ENCODE results near the gene IL36B.

Gene IL36B

GRCh38 chr2:113073325-113073834 lies 20.7 kb upstream of the IL36B start:
- H3K9ac ChIP-seq (ENCODE audit: low read depth, low read length): no peak overlapping the region
- H3K4me1 ChIP-seq (ENCODE audit: control insufficient read depth, insufficient read depth, low read length): no peaks in the 10 kb centered on the region
- no peaks in the 10 kb centered on the region for H3K9me3 ChIP-seq (ENCODE audit: control insufficient read depth, insufficient read depth, low read length)
- no peaks in the 10 kb centered on the region for H3K27me3 ChIP-seq (ENCODE audit: control insufficient read depth, insufficient read depth, low read length)
- H3K4me3 ChIP-seq (ENCODE audit: low read depth, low read length): no peak overlapping the region
- H3K36me3 ChIP-seq (ENCODE audit: control insufficient read depth, insufficient read depth, low read length): no peaks in the 10 kb centered on the region

DNA sequence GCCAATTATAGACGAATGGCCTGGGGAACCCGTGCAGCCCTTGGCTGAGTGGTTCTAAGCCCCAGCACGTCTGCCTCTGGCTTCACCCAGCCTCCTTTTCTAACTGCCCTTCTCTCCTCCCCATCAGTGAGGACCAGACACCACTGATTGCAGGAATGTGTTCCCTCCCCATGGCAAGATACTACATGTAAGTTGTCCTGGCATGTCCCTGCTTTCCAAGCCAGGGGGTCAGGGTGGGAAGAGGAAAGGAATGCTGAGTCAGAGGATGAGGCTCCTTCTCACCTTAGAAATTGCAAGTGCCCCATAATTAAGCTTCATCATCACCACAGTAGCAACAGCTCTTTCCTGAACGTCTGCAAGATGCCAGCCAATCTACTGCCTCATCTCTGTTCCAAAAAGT lies 19.9 kb upstream of the IL36B start:
- Histone ChIP-seq H3K36me3 (ENCODE audit: control insufficient read depth, insufficient read depth, low read length) (no peaks in the 10 kb centered on the region), H3K27me3 (ENCODE audit: control insufficient read depth, insufficient read depth, low read length) (peaks cover 2% of the 10 kb centered on the region), H3K4me3 (ENCODE audit: low read depth, low read length) (no peak overlapping the region), H3K9ac (ENCODE audit: low read depth, low read length) (no peak overlapping the region), H3K9me3 (ENCODE audit: control insufficient read depth, insufficient read depth, low read length) (no peaks in the 10 kb centered on the region), H3K4me1 (ENCODE audit: control insufficient read depth, insufficient read depth, low read length) (no peaks in the 10 kb centered on the region)

DNA sequence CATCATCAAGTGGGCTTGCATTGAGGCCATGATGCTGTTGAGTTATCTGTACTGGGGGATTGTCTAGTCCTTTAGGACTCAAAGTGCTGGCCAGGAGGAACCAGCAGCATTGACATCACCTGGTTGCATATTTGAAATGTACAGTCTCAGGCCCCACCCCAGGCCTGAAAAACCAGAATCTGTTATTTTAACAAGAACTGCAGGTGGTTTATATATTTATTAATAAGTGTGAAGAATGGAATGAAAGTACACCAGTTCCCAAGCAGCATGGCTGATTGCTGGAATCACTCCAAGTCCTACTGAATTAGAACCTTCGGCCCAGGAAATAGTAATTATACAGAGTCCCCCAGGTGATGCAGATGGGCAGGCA lies 17.9 kb upstream of the IL36B start:
- peaks cover 2% of the 10 kb centered on the region for H3K27me3 ChIP-seq (ENCODE audit: control insufficient read depth, insufficient read depth, low read length)
- no peaks in the 10 kb centered on the region for H3K9me3 ChIP-seq (ENCODE audit: control insufficient read depth, insufficient read depth, low read length)
- H3K4me1 ChIP-seq (ENCODE audit: control insufficient read depth, insufficient read depth, low read length): no peaks in the 10 kb centered on the region
- no peak overlapping the region for H3K4me3 ChIP-seq (ENCODE audit: low read depth, low read length)
- H3K9ac ChIP-seq (ENCODE audit: low read depth, low read length): no peak overlapping the region
- H3K36me3 ChIP-seq (ENCODE audit: control insufficient read depth, insufficient read depth, low read length): no peaks in the 10 kb centered on the region

- Histone ChIP-seq H3K4me1 (ENCODE audit: control insufficient read depth, insufficient read depth, low read length) (no peaks in the 10 kb centered on the region), H3K4me3 (ENCODE audit: low read depth, low read length) (no peak overlapping the region), H3K9ac (ENCODE audit: low read depth, low read length) (no peak overlapping the region), H3K9me3 (ENCODE audit: control insufficient read depth, insufficient read depth, low read length) (no peaks in the 10 kb centered on the region), H3K27me3 (ENCODE audit: control insufficient read depth, insufficient read depth, low read length) (peaks cover 2% of the 10 kb centered on the region), H3K36me3 (ENCODE audit: control insufficient read depth, insufficient read depth, low read length) (no peaks in the 10 kb centered on the region)
These were observed 17.3 kb upstream of the IL36B start for GRCh38 chr2:113069676-113070605.

GRCh38 chr2:113068706-113069485 lies 16.2 kb upstream of the IL36B start:
- H3K36me3 ChIP-seq (ENCODE audit: control insufficient read depth, insufficient read depth, low read length): no peaks in the 10 kb centered on the region
- H3K27me3 ChIP-seq (ENCODE audit: control insufficient read depth, insufficient read depth, low read length): peaks cover 2% of the 10 kb centered on the region
- no peaks in the 10 kb centered on the region for H3K9me3 ChIP-seq (ENCODE audit: control insufficient read depth, insufficient read depth, low read length)
- H3K9ac ChIP-seq (ENCODE audit: low read depth, low read length): no peak overlapping the region
- no peak overlapping the region for H3K4me3 ChIP-seq (ENCODE audit: low read depth, low read length)
- no peaks in the 10 kb centered on the region for H3K4me1 ChIP-seq (ENCODE audit: control insufficient read depth, insufficient read depth, low read length)

GRCh38 chr2:113068249-113068648 lies 15.6 kb upstream of the IL36B start:
- Histone ChIP-seq H3K9me3 (ENCODE audit: control insufficient read depth, insufficient read depth, low read length) (no peaks in the 10 kb centered on the region), H3K9ac (ENCODE audit: low read depth, low read length) (no peak overlapping the region), H3K4me1 (ENCODE audit: control insufficient read depth, insufficient read depth, low read length) (no peaks in the 10 kb centered on the region)

GRCh38 chr2:113067681-113068080 lies 15.0 kb upstream of the IL36B start, which contains the start of gene IL1F10:
IL1F10 (plus strand) TSS chr2:113067970; CDS start chr2:113072739, 4,769 bp downstream.
- peaks cover 5% of the 10 kb centered on the region for H3K27me3 ChIP-seq (ENCODE audit: control insufficient read depth, insufficient read depth, low read length)
- H3K4me3 ChIP-seq (ENCODE audit: low read depth, low read length): no peak within 1 kb of the TSS
- no peak within 1 kb of the TSS for H3K9ac ChIP-seq (ENCODE audit: low read depth, low read length)
- no peaks in the 10 kb centered on the region for H3K4me1 ChIP-seq (ENCODE audit: control insufficient read depth, insufficient read depth, low read length)
- no peaks in the 10 kb centered on the region for H3K9me3 ChIP-seq (ENCODE audit: control insufficient read depth, insufficient read depth, low read length)
- H3K36me3 ChIP-seq (ENCODE audit: control insufficient read depth, insufficient read depth, low read length): no peaks in the 10 kb centered on the region

More at GRCh38 chr2:113068249-113068648, 15.6 kb upstream of the IL36B start:
- no peaks in the 10 kb centered on the region for H3K36me3 ChIP-seq (ENCODE audit: control insufficient read depth, insufficient read depth, low read length)
- H3K4me3 ChIP-seq (ENCODE audit: low read depth, low read length): no peak overlapping the region
- peaks cover 5% of the 10 kb centered on the region for H3K27me3 ChIP-seq (ENCODE audit: control insufficient read depth, insufficient read depth, low read length)

GRCh38 chr2:113064898-113065297 lies 12.2 kb upstream of the IL36B start:
- H3K27me3 ChIP-seq (ENCODE audit: control insufficient read depth, insufficient read depth, low read length): peaks cover 13% of the 10 kb centered on the region
- no peaks in the 10 kb centered on the region for H3K9me3 ChIP-seq (ENCODE audit: control insufficient read depth, insufficient read depth, low read length)
- no peak overlapping the region for H3K4me3 ChIP-seq (ENCODE audit: low read depth, low read length)
- H3K4me1 ChIP-seq (ENCODE audit: control insufficient read depth, insufficient read depth, low read length): no peaks in the 10 kb centered on the region
- H3K36me3 ChIP-seq (ENCODE audit: control insufficient read depth, insufficient read depth, low read length): no peaks in the 10 kb centered on the region
- H3K9ac ChIP-seq (ENCODE audit: low read depth, low read length): no peak overlapping the region

- Histone ChIP-seq H3K27me3 (ENCODE audit: control insufficient read depth, insufficient read depth, low read length) (peaks cover 14% of the 10 kb centered on the region), H3K9ac (ENCODE audit: low read depth, low read length) (no peak overlapping the region), H3K4me1 (ENCODE audit: control insufficient read depth, insufficient read depth, low read length) (no peaks in the 10 kb centered on the region), H3K4me3 (ENCODE audit: low read depth, low read length) (no peak overlapping the region), H3K9me3 (ENCODE audit: control insufficient read depth, insufficient read depth, low read length) (no peaks in the 10 kb centered on the region), H3K36me3 (ENCODE audit: control insufficient read depth, insufficient read depth, low read length) (no peaks in the 10 kb centered on the region)
These were observed 11.6 kb upstream of the IL36B start for GRCh38 chr2:113064281-113064680.

DNA sequence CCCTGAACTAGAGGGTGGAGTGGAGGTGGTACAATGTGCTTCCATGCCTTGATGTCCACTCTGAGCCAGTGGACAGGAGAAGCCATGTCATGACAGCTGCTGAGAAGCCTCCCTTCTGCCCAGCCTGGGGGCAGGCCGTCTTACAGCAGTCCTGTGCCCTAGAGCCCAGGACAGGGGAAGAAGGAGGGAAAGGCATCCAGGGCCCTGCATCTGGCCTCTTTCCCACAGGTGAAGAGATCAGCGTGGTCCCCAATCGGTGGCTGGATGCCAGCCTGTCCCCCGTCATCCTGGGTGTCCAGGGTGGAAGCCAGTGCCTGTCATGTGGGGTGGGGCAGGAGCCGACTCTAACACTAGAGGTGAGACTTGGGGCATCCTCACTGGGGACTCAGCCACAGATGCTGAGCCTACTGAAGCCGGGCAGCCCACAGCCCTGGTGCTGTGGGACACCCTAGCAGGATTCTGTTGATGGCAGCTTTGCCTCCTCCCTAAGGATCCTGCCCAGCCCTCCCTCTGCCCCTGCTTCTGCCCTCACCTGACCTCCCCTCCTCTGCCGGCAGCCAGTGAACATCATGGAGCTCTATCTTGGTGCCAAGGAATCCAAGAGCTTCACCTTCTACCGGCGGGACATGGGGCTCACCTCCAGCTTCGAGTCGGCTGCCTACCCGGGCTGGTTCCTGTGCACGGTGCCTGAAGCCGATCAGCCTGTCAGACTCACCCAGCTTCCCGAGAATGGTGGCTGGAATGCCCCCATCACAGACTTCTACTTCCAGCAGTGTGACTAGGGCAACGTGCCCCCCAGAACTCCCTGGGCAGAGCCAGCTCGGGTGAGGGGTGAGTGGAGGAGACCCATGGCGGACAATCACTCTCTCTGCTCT lies 9.5 kb upstream of the IL36B start:
- no peak overlapping the region for H3K9ac ChIP-seq (ENCODE audit: low read depth, low read length)
- no peak overlapping the region for H3K4me3 ChIP-seq (ENCODE audit: low read depth, low read length)

GRCh38 chr2:113061241-113061640 lies 8.6 kb upstream of the IL36B start:
- Histone ChIP-seq H3K9me3 (ENCODE audit: control insufficient read depth, insufficient read depth, low read length) (no peaks in the 10 kb centered on the region), H3K9ac (ENCODE audit: low read depth, low read length) (no peak overlapping the region), H3K36me3 (ENCODE audit: control insufficient read depth, insufficient read depth, low read length) (no peaks in the 10 kb centered on the region), H3K27me3 (ENCODE audit: control insufficient read depth, insufficient read depth, low read length) (peaks cover 15% of the 10 kb centered on the region), H3K4me3 (ENCODE audit: low read depth, low read length) (no peak overlapping the region), H3K4me1 (ENCODE audit: control insufficient read depth, insufficient read depth, low read length) (no peaks in the 10 kb centered on the region)

More for the DNA sequence above, 9.5 kb upstream of the IL36B start:
- Histone ChIP-seq H3K9me3 (ENCODE audit: control insufficient read depth, insufficient read depth, low read length) (no peaks in the 10 kb centered on the region), H3K27me3 (ENCODE audit: control insufficient read depth, insufficient read depth, low read length) (peaks cover 15% of the 10 kb centered on the region), H3K36me3 (ENCODE audit: control insufficient read depth, insufficient read depth, low read length) (no peaks in the 10 kb centered on the region), H3K4me1 (ENCODE audit: control insufficient read depth, insufficient read depth, low read length) (no peaks in the 10 kb centered on the region)

Measured in iPS-15b (cell line).